Hepatocyte (in vitro differentiated cells): Measurements from ENCODE around the gene RAB37. TPM values are rescaled to one million over a fixed set of nuclear protein-coding genes. Genes with fewer than 3 reads are reported as not detected.

Source experiments
- DNase-seq: peaks from one replicate; pipeline ENCODE4 v3.0.0-alpha.2; 2016; ENCODE audit warnings: low spot score
- H2AFZ ChIP-seq: fragments of 200-600 bp; sonication (generic); 2 replicates; pipeline ENCODE4 v1.6.0; 2016; ENCODE audit warnings: antibody characterized with exemption, mild to moderate bottlenecking
- H3K27ac ChIP-seq: fragments of 200-600 bp; sonication (generic); 2 replicates; pipeline ENCODE4 v1.5.1; 2016; ENCODE audit warnings: mild to moderate bottlenecking
- H3K27me3 ChIP-seq: fragments of 200-600 bp; sonication (generic); 2 replicates; pipeline ENCODE4 v1.6.1; 2016
- H3K36me3 ChIP-seq: fragments of 200-600 bp; sonication (generic); replicated peaks from 2 replicates; pipeline ENCODE4 v1.5.1; 2016; ENCODE audit warnings: low read depth; ENCODE audit not compliant: insufficient read depth
- H3K4me1 ChIP-seq: fragments of 200-600 bp; sonication (generic); 2 replicates; pipeline ENCODE4 v1.5.1; 2016; ENCODE audit warnings: mild to moderate bottlenecking, moderate library complexity; ENCODE audit not compliant: insufficient read depth
- H3K4me2 ChIP-seq: fragments of 200-600 bp; sonication (generic); 2 replicates; pipeline ENCODE4 v1.6.0; 2016
- H3K4me3 ChIP-seq: fragments of 200-600 bp; sonication (generic); 2 replicates; pipeline ENCODE4 v1.5.1; 2016; ENCODE audit warnings: mild to moderate bottlenecking
- H3K79me2 ChIP-seq: fragments of 200-600 bp; sonication (generic); 2 replicates; pipeline ENCODE4 v1.6.0; 2017; ENCODE audit warnings: mild to moderate bottlenecking
- H3K9me2 ChIP-seq: fragments of 200-600 bp; sonication (generic); replicated peaks from 2 replicates; pipeline ENCODE4 v1.6.0; 2017; ENCODE audit warnings: mild to moderate bottlenecking; ENCODE audit not compliant: insufficient read depth
- H3K9me3 ChIP-seq: fragments of 200-600 bp; sonication (generic); 2 replicates; pipeline ENCODE4 v1.5.1; 2016; ENCODE audit warnings: low read depth, mild to moderate bottlenecking
- H4K20me1 ChIP-seq: fragments of 200-600 bp; sonication (generic); 2 replicates; pipeline ENCODE4 v1.6.0; 2016; ENCODE audit warnings: mild to moderate bottlenecking; ENCODE audit not compliant: insufficient read depth, poor library complexity, severe bottlenecking
- EZH2 ChIP-seq: fragments of 200-600 bp; sonication (generic); IDR thresholded peaks from 2 replicates; pipeline ENCODE4 v1.6.1; 2016; ENCODE audit warnings: antibody characterized with exemption, mild to moderate bottlenecking, borderline replicate concordance
- EZH2phosphoT487 ChIP-seq: fragments of 200-600 bp; sonication (generic); IDR thresholded peaks from one replicate; pipeline ENCODE4 v1.6.1; 2018; ENCODE audit warnings: antibody characterized with exemption, mild to moderate bottlenecking, low read depth, moderate library complexity; ENCODE audit not compliant: unreplicated experiment, severe bottlenecking
- WGBS: methylation state at CpG from one replicate; pipeline ENCODE4 v1.1.6; 2016; ENCODE audit warnings: low lambda C conversion rate; ENCODE audit errors: missing lambda C conversion rate; 5-methylcytosine and 5-hydroxymethylcytosine counted together
- polyA plus RNA-seq: library from polyadenylated mRNA; unstranded; fragments of >200 nt; fragmentation: Nextera tagmentation; extraction: Ambion mirVana; gene quantifications from 2 replicates; pipeline ENCODE4 v1.2.1, GENCODE V29; 2016
- total RNA-seq: library from RNA; depleted of rRNA; stranded (reverse); fragments of >200 nt; gene quantifications from 2 replicates; pipeline ENCODE4 v1.2.3, GENCODE V29; 2014
- TF ChIP-seq, protein P1 (sequence below): fragments of 200-600 bp; sonication (generic); IDR thresholded peaks from 2 replicates; pipeline ENCODE4 v1.5.1; 2016; ENCODE audit warnings: antibody characterized with exemption, mild to moderate bottlenecking; ENCODE audit not compliant: poor library complexity

The RAB37 gene
- total and polyA plus RNA-seq, 2 experiments from 2014 or later = 6.1 to 7.0 TPM

- H3K4me3 ChIP-seq = no peak overlapping the region
- H3K27ac ChIP-seq = no peak overlapping the region
- 87% methylated on average over 6 of the region's 6 CpGs for WGBS
- no peaks in the 10 kb centered on the region for H3K9me2 ChIP-seq
- peak overlapping the region; percentile 93 for H3K4me2 ChIP-seq
- H3K79me2 ChIP-seq = peaks cover 38% of the 10 kb centered on the region
- H4K20me1 ChIP-seq = no peaks in the 10 kb centered on the region
- H2AFZ ChIP-seq = no peak overlapping the region
- no peak for DNase-seq
- H3K27me3 ChIP-seq = no peaks in the 10 kb centered on the region
- peaks cover 10% of the 10 kb centered on the region for H3K4me1 ChIP-seq
- H3K9me3 ChIP-seq = no peaks in the 10 kb centered on the region
- TF ChIP-seq, protein P1, sequence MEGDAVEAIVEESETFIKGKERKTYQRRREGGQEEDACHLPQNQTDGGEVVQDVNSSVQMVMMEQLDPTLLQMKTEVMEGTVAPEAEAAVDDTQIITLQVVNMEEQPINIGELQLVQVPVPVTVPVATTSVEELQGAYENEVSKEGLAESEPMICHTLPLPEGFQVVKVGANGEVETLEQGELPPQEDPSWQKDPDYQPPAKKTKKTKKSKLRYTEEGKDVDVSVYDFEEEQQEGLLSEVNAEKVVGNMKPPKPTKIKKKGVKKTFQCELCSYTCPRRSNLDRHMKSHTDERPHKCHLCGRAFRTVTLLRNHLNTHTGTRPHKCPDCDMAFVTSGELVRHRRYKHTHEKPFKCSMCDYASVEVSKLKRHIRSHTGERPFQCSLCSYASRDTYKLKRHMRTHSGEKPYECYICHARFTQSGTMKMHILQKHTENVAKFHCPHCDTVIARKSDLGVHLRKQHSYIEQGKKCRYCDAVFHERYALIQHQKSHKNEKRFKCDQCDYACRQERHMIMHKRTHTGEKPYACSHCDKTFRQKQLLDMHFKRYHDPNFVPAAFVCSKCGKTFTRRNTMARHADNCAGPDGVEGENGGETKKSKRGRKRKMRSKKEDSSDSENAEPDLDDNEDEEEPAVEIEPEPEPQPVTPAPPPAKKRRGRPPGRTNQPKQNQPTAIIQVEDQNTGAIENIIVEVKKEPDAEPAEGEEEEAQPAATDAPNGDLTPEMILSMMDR = no peak
- TF ChIP-seq EZH2 = no peak
- no peaks in the 10 kb centered on the region for H3K36me3 ChIP-seq
Measured at GRCh38 chr17:74777901-74778515, 41.0 kb downstream of the RAB37 start.

- TF ChIP-seq EZH2phosphoT487 = no peak
- TF ChIP-seq, protein P1 = no peak
- no peak for TF ChIP-seq EZH2
- H2AFZ ChIP-seq = no peak overlapping the region
- H4K20me1 ChIP-seq = no peaks in the 10 kb centered on the region
- 65% methylated on average over 5 of the region's 5 CpGs for WGBS
- no peaks in the 10 kb centered on the region for H3K9me3 ChIP-seq
- no peaks in the 10 kb centered on the region for H3K27me3 ChIP-seq
- no peak overlapping the region for H3K27ac ChIP-seq
- DNase-seq = no peak
- no peak overlapping the region for H3K4me2 ChIP-seq
- H3K9me2 ChIP-seq = no peaks in the 10 kb centered on the region
- no peaks in the 10 kb centered on the region for H3K36me3 ChIP-seq
- H3K4me1 ChIP-seq = peaks cover 10% of the 10 kb centered on the region
- H3K4me3 ChIP-seq = no peak overlapping the region
- H3K79me2 ChIP-seq = peaks cover 38% of the 10 kb centered on the region
Measured at GRCh38 chr17:74778960-74779359, 41.9 kb downstream of the RAB37 start.

DNA sequence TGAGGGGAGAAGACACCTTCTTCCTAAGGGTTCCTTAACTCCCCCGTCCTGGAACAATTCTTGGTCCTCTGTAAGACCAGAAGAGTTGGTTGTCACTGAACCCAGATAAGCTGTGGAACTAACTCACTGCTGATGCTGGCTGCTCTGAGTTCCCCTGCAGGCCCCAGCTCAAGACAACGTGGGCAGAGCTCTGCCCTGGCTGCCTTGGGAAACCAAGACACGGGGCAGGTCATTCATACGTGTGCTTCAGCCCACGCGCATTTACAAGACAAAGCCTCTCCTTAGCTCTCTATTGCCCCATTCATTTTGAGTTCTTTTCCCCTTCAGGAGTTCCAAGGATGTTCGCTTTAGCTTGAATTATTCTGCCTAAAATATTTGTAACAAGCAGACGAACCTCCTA is 42.4 kb downstream of the RAB37 start:
- peaks cover 38% of the 10 kb centered on the region for H3K79me2 ChIP-seq
- no peak for DNase-seq
- H3K36me3 ChIP-seq = no peaks in the 10 kb centered on the region
- peaks cover 10% of the 10 kb centered on the region for H3K4me1 ChIP-seq
- no peaks in the 10 kb centered on the region for H3K27me3 ChIP-seq
- no peak overlapping the region for H3K4me2 ChIP-seq
- no peaks in the 10 kb centered on the region for H3K9me3 ChIP-seq
- no peaks in the 10 kb centered on the region for H3K9me2 ChIP-seq
- H2AFZ ChIP-seq = no peak overlapping the region
- no peaks in the 10 kb centered on the region for H4K20me1 ChIP-seq
- TF ChIP-seq EZH2 (no peak), EZH2phosphoT487 (no peak)
- TF ChIP-seq, protein P1 = no peak
- no peak overlapping the region for H3K4me3 ChIP-seq
- 88% methylated on average over 8 of the region's 8 CpGs for WGBS
- no peak overlapping the region for H3K27ac ChIP-seq

- H3K9me3 ChIP-seq = no peaks in the 10 kb centered on the region
- TF ChIP-seq EZH2phosphoT487 (no peak), EZH2 (no peak)
- TF ChIP-seq, protein P1 = no peak
- no peaks in the 10 kb centered on the region for H3K27me3 ChIP-seq
- H3K4me3 ChIP-seq = no peak overlapping the region
- H3K79me2 ChIP-seq = peaks cover 33% of the 10 kb centered on the region
- no peaks in the 10 kb centered on the region for H4K20me1 ChIP-seq
- H3K4me1 ChIP-seq = peaks cover 10% of the 10 kb centered on the region
- 91% methylated on average over 11 of the region's 11 CpGs for WGBS
- H3K9me2 ChIP-seq = no peaks in the 10 kb centered on the region
- H2AFZ ChIP-seq = no peak overlapping the region
- DNase-seq = no peak
- H3K36me3 ChIP-seq = no peaks in the 10 kb centered on the region
- H3K4me2 ChIP-seq = no peak overlapping the region
- H3K27ac ChIP-seq = no peak overlapping the region
Measured at GRCh38 chr17:74779948-74780400, 42.9 kb downstream of the RAB37 start.
